Large intestine (tissue), 3 donors: ENCODE measurements around the gene ZER1. TPM values are rescaled to one million over a fixed set of nuclear protein-coding genes. Genes with fewer than 3 reads are reported as not detected.
A peak's percentile ranks its signal among the peaks of the same experiment; 100 is the strongest.
"Not testable (repeated sequence)": the region's sequence is repeated elsewhere in the genome, so short reads cannot be mapped to it uniquely, and the experiment has no call there.

Source experiments
- DNase-seq, 2 donors: peaks; one replicate each; pipeline versions ENCODE4 v3.0.0 to v3.0.0-alpha.2; 2013
- H3K27ac ChIP-seq: one replicate; pipeline ENCODE4 v1.5.1; 2013; ENCODE audit warnings: low read length
- H3K27me3 ChIP-seq: 2 replicates; pipeline ENCODE4 v1.6.1; 2013; ENCODE audit warnings: low read length; ENCODE audit not compliant: control insufficient read depth, insufficient read depth
- H3K36me3 ChIP-seq: 2 replicates; pipeline ENCODE4 v1.6.1; 2013; ENCODE audit warnings: low read length; ENCODE audit not compliant: control insufficient read depth, insufficient read depth
- H3K4me1 ChIP-seq: one replicate; pipeline ENCODE4 v1.6.1; 2013; ENCODE audit warnings: low read length; ENCODE audit not compliant: control insufficient read depth, insufficient read depth
- H3K4me3 ChIP-seq: one replicate; pipeline ENCODE4 v1.5.1; 2013; ENCODE audit warnings: low read length
- H3K9me3 ChIP-seq: one replicate; pipeline ENCODE4 v1.6.1; 2013; ENCODE audit warnings: mild to moderate bottlenecking, low read depth, low read length, moderate library complexity; ENCODE audit not compliant: control insufficient read depth
- WGBS: methylation state at CpG from one replicate; pipeline ENCODE4 v1.1.5; 2013; ENCODE audit warnings: low lambda C conversion rate; ENCODE audit not compliant: insufficient coverage; 5-methylcytosine and 5-hydroxymethylcytosine counted together
- polyA plus RNA-seq: library from polyadenylated mRNA; unstranded; fragments of 120-200 nt; gene quantifications from one replicate; pipeline ENCODE4 v1.2.1, GENCODE V29; 2013

The ZER1 gene
- polyA plus RNA-seq, 1 donor: 36.7 TPM

DNA sequence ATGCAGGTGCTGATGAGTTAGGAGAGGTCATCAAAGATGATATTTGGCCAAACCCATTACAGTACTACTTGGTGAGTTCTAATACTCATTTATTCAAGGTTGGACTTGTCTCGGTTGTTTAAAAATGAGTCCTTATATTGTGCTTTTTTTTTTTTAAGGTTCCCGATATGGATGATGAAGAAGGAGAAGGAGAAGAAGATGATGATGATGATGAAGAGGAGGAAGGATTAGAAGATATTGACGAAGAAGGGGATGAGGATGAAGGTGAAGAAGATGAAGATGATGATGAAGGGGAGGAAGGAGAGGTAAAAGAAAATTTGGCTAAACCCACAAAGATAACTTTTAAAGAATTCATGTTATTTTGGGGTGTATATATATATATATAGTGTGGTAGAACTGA lies 78.0 kb downstream of the ZER1 start:
- not testable (repeated sequence) for H3K4me3 ChIP-seq, H3K4me1 ChIP-seq, H3K27me3 ChIP-seq, DNase-seq, H3K9me3 ChIP-seq, H3K27ac ChIP-seq
- H3K36me3 ChIP-seq: peaks cover 47% of the 10 kb centered on the region
- WGBS: 100% methylated on average over 1 of the region's 3 CpGs

DNA sequence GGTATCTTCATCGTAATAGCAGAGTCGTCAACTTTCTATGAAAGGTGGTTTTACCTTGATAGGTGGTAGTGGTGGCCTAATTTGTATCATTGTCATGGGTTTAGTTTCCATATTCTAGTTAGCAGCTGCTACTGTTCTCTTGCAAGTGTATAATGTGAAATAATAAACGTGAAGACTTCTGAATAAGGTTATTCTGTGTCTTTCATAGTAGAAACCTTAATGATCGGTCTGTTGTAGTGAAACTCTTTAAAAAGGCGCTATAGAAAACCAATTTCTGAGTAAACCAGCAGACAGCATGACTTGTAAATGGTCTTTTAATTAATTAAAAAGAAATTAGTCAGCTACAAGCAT lies 81.1 kb downstream of the ZER1 start:
- peak overlapping the region; percentile 74 for H3K4me3 ChIP-seq
- peaks cover 21% of the 10 kb centered on the region for H3K4me1 ChIP-seq
- no peaks in the 10 kb centered on the region for H3K27me3 ChIP-seq
- no CpG with 5 or more reads among the region's 5 CpGs for WGBS
- H3K36me3 ChIP-seq: peaks cover 37% of the 10 kb centered on the region
- H3K27ac ChIP-seq: peak overlapping the region; percentile 64
- no peaks in the 10 kb centered on the region for H3K9me3 ChIP-seq
- DNase-seq: no peak

DNA sequence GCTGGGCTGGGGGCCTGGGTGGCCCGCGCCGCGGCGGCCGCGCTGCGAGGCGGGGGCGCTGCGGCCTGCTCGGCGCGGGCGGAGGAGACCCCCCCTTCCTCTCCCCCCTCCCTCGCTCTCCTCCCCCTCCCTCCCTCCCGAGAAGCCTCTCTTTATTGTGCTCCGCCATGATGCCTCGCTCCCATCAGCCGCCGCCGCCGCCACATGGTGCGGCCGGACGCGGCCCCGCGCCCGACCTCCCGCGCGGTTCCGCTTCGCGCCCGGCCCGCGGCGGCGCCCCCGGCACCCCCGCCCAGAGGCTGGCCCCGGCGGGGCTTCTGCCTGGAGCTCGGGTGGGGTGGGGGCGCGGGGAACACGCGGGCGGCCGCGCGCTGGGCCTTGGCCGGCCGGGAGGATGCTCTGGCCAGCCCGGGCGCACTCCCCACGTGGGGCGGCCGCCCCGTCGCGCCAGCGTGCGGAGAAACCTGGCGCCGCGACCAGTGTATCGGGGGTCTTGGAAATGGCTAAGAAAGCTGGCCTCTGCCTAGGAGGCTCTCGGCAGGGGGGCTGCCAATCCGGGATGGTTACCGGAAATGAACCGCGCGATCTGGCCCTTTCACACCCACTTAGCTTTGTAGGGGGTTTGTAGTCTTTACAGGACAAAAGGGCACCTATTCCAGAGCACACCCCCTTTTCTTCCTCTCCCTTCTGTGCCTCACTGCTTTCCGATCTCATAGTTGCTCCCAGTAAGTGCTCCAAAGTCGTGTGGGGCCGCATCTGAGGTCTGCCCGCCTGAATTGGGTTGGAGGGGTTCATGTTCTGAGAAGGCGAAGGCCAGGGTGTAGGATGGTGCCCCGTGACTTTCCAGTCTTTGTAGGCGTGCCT lies 81.7 kb downstream of the ZER1 start:
- peak overlapping the region; percentile 64 for H3K27ac ChIP-seq
- H3K9me3 ChIP-seq: no peaks in the 10 kb centered on the region
- H3K4me3 ChIP-seq: peak overlapping the region; percentile 74
- peaks cover 34% of the 10 kb centered on the region for H3K36me3 ChIP-seq
- peak; percentile 23 to 56 for DNase-seq
- WGBS: no CpG with 5 or more reads among the region's 83 CpGs
- H3K4me1 ChIP-seq: peaks cover 27% of the 10 kb centered on the region
- H3K27me3 ChIP-seq: no peaks in the 10 kb centered on the region

DNA sequence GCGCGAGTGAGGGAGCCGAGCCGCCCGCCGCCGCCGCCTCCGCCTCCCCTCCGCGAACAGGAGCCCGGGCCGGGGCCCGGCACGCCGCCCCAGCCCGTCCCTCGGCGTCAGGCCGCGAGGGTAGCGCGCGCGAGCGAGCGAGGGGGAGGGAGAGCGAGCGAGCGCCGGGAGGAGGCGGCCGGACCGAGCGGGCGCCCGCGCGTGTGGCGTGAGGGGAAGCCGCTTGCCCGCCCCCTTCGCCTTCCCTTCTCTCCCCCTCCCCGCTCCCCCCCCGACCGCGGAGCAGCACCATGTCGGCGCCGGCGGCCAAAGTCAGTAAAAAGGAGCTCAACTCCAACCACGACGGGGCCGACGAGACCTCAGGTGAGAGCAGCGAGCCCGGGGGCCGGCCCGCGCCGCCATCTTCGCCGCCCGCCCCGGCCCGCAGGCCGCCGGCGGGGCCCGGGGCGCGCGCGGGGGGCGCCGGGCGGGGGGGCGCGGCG lies 82.4 kb downstream of the ZER1 start:
- H3K36me3 ChIP-seq: peaks cover 31% of the 10 kb centered on the region
- peaks cover 34% of the 10 kb centered on the region for H3K4me1 ChIP-seq
- DNase-seq: no peak
- WGBS: no CpG with 5 or more reads among the region's 80 CpGs
- no peaks in the 10 kb centered on the region for H3K9me3 ChIP-seq
- peak overlapping the region; percentile 56 for H3K4me3 ChIP-seq
- H3K27ac ChIP-seq: peak overlapping the region; percentile 68
- no peaks in the 10 kb centered on the region for H3K27me3 ChIP-seq

DNA sequence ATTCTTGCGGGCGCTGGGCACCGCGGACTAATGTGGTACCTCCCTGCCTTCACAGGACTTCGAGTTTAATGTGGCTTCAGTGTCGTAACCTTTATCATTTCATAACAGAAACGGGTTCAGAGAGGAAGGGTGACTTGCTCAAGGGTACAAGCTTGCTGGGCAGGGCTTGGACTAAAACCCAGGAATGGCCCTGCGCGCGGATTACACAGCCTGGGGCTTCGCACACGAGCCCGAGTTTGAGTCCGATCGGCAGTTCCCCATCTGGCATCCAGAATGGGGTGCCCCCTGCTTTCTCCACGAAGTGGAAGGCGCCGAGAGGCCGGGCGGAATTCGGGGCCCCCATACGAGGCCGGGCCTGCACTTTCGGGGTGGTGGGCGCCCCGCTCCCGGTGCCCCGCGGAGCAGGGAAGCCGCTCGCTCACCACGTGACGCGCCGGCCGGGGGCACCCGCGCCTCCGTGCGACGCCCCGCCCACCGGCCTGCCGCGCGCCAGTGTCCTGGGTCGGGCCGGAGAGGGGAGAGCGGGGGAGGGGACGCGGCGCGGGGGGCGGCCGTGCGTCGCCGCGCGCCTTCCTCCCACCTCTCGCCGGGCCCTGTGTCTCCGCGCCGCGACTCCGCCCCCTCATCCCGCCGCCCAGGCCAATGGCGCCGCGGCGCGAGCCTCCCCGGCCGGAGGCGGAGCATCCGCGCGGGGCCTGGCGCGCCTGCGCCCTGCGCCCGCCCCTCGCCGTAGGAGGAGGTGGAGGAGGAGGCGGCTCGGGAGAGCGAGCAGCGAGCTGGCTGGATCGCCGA lies 83.0 kb downstream of the ZER1 start, which contains the start of gene SET:
Gene SET (plus strand): TSS at position 722 of the 792 bp plus-strand sequence. CDS start 361 bp downstream, outside the sequence.
- H3K36me3 ChIP-seq: peaks cover 25% of the 10 kb centered on the region
- peak within 1 kb of the TSS; percentile 91 for H3K27ac ChIP-seq
- no peaks in the 10 kb centered on the region for H3K27me3 ChIP-seq
- peak within 1 kb of the TSS; percentile 74 for H3K4me3 ChIP-seq
- peak; percentile 96 to 98 for DNase-seq
- no peaks in the 10 kb centered on the region for H3K9me3 ChIP-seq
- no CpG with 5 or more reads among the region's 93 CpGs for WGBS
- H3K4me1 ChIP-seq: peaks cover 34% of the 10 kb centered on the region

DNA sequence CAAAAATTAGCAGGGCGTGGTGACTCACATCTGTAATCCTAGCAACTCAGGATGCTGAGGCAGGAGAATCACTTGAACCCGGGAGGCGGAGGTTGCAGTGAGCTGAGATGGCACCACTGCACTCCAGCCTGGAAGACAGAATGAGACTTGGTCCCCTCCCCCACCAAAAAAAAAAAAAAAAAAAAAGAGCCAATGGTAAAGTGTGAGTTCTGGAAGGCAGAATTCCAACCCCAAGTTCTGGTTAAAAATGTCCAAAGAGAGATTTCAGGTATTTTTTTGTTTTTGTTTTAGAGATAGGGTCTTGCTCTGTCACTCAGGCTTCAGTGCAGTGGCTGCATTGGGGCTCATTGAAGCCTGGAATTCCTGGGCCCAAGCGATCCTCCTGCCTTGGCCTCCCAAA lies 84.3 kb downstream of the ZER1 start:
- peaks cover 41% of the 10 kb centered on the region for H3K4me1 ChIP-seq
- H3K9me3 ChIP-seq: no peaks in the 10 kb centered on the region
- DNase-seq: no peak
- H3K27me3 ChIP-seq: no peaks in the 10 kb centered on the region
- no CpG with 5 or more reads among the region's 4 CpGs for WGBS
- no peak overlapping the region for H3K27ac ChIP-seq
- no peak overlapping the region for H3K4me3 ChIP-seq
- H3K36me3 ChIP-seq: peaks cover 12% of the 10 kb centered on the region

DNA sequence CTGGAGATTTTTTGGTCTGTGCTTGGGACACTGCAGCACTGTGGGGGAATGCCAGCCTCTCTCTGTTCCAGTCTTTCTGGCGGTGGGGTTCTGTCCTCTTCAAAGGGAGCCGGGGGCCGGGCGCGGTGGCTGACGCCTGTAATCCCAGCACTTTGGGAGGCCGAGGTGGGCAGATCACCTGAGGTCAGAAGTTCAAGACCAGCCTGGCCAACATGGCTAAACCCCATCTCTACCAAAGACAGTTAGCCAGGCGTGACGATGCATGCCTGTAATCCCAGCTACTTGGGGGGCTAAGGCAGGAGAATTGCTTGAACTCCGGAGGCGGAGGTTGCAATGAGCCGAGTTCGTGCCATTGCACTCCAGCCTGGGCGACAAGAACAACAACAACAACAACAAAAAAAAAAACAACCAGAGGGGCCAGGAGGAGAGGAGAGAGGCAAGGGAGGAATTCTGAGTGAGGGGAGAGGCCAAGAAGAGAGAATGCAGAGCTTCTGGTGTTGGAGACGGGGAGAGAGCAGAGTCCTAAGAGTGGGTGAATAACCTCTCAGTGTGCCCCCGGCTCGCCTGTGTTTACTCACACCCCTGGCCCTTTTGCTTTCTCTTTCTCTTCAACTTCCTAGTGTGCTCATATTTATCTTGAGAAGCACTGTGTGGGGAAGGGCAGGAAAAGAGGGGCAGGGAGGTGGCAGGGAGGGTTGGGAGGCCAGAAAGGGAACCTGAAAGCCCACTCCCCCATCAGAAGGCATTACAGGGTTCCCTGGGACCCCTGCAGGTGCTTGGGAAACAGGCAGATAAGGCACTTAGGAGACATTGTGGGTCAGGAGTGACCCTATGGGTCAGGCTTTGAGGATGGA lies 85.9 kb downstream of the ZER1 start:
- Histone ChIP-seq H3K4me1 (peaks cover 41% of the 10 kb centered on the region), H3K27ac (peak overlapping the region; percentile 96), H3K4me3 (peak overlapping the region; percentile 17), H3K36me3 (no peaks in the 10 kb centered on the region), H3K9me3 (no peaks in the 10 kb centered on the region), H3K27me3 (no peaks in the 10 kb centered on the region)
- no CpG with 5 or more reads among the region's 17 CpGs for WGBS
- DNase-seq: peak; percentile 85 to 92

DNA sequence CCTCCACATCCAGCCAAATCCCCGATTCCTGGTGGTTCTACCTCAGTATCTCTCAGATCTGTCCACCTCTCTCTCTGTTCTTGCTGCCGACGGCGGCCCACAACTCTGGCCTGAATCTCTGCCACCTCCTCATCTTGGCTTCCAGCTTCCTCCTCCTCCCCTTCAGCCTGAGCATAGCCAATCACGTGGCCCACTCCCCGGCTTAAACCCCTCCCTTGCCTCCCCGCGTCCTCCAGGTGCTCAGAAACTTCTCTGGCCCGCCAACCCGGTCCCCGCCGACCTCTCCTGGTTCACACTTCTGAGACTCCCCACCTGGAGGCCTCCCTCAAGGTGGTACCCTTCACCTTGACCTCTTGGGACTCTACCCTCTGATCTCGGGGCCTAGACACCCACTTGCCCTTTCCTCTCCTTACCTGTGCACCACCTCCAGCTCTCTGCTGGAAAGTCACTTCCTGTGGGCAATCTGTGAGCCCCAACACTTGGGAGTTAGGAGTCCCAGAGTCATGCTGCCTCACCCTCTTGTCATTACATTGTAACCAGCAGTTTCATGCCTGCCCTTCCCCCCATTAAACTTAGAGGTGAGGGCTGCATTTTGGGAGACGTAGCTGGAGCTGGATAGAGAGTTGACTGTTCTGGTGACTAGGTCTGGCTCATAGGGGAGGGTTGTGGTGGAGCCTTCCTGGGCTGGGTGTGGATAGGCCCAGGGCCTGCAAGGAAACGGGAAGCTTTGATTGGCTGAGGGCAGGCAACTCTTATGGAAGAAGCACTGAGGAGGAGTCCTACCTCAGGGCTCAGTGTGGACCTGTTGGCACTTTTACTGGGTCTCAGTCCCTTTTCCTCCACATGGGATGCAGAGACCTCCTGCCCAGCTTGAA lies 87.2 kb downstream of the ZER1 start:
- Histone ChIP-seq H3K36me3 (no peaks in the 10 kb centered on the region), H3K27me3 (no peaks in the 10 kb centered on the region), H3K4me3 (peak overlapping the region; percentile 63), H3K27ac (peak overlapping the region; percentile 96), H3K9me3 (no peaks in the 10 kb centered on the region), H3K4me1 (peaks cover 41% of the 10 kb centered on the region)
- WGBS: 17% methylated on average over 1 of the region's 15 CpGs
- DNase-seq: peak; percentile 83 to 94

DNA sequence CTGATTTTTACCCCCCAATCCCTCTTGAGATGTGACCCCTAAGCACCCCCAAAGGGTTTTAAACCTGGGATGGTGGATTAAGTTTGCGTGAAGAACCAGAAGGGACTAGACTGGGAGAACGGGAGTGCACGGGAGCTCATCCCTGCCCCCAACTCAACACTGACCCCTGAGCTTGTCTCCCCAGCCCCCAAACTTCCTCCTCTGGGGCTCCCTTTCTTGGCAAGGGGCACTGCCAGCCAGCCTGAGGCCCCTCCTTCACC lies 87.7 kb downstream of the ZER1 start:
- no CpG with 5 or more reads among the region's 3 CpGs for WGBS

More for the DNA sequence above, 87.7 kb downstream of the ZER1 start:
- Histone ChIP-seq H3K36me3 (no peaks in the 10 kb centered on the region), H3K27me3 (no peaks in the 10 kb centered on the region), H3K4me3 (peak overlapping the region; percentile 63), H3K4me1 (peaks cover 41% of the 10 kb centered on the region), H3K9me3 (no peaks in the 10 kb centered on the region), H3K27ac (peak overlapping the region; percentile 96)
- no peak for DNase-seq
